HG02973 (cell line): Measurements from ENCODE around the gene MYRFL.
"Not testable (repeated sequence)": the region's sequence is repeated elsewhere in the genome, so short reads cannot be mapped to it uniquely, and the experiment has no call there.

ENCODE experiments used
- ATAC-seq: cut with Tn5 transposase; IDR thresholded peaks from one replicate; pipeline ENCODE4 v1.9.1; 2021; ENCODE audit warnings: moderate library complexity; ENCODE audit not compliant: unreplicated experiment

Gene MYRFL

GRCh38 chr12:69824966-69825560, at the start of gene MYRFL:
TSS of gene MYRFL (plus strand) at chr12:69825227. CDS start at chr12:69825518, 291 bp downstream.
- no peak for ATAC-seq

- ATAC-seq: no peak
Measured at GRCh38 chr12:69779928-69780327, 45.1 kb upstream of the MYRFL start.

GRCh38 chr12:69783365-69783764, 41.7 kb upstream of the MYRFL start:
- ATAC-seq: no peak

GRCh38 chr12:69789351-69789750, 35.7 kb upstream of the MYRFL start:
- ATAC-seq: no peak

- no peak for ATAC-seq
Measured at GRCh38 chr12:69792533-69792932, 32.5 kb upstream of the MYRFL start.

- ATAC-seq: not testable (repeated sequence)
Measured at GRCh38 chr12:69807101-69807897, 17.7 kb upstream of the MYRFL start.

GRCh38 chr12:69810870-69811498, 14.0 kb upstream of the MYRFL start:
- ATAC-seq: no peak

GRCh38 chr12:69816082-69816481, 8.9 kb upstream of the MYRFL start:
- ATAC-seq: no peak

- ATAC-seq: no peak
Measured at GRCh38 chr12:69821032-69821455, 4.0 kb upstream of the MYRFL start.

- ATAC-seq: no peak
Measured at GRCh38 chr12:69821456-69822159, 3.4 kb upstream of the MYRFL start.

- no peak for ATAC-seq
Measured at GRCh38 chr12:69822201-69822860, 2.7 kb upstream of the MYRFL start.

GRCh38 chr12:69824028-69824427, 999 bp upstream of the MYRFL start:
- no peak for ATAC-seq

- ATAC-seq: no peak
Measured at GRCh38 chr12:69828897-69829296, 3.9 kb downstream of the MYRFL start.

- no peak for ATAC-seq
Measured at GRCh38 chr12:69833696-69834095, 8.7 kb downstream of the MYRFL start.

GRCh38 chr12:69834147-69834546, 9.1 kb downstream of the MYRFL start:
- no peak for ATAC-seq

- no peak for ATAC-seq
Measured at GRCh38 chr12:69834576-69834975, 9.5 kb downstream of the MYRFL start.

GRCh38 chr12:69835081-69835480, 10.1 kb downstream of the MYRFL start:
- ATAC-seq: no peak

- no peak for ATAC-seq
Measured at GRCh38 chr12:69836015-69836414, 11.0 kb downstream of the MYRFL start.

GRCh38 chr12:69837191-69837590, 12.2 kb downstream of the MYRFL start:
- no peak for ATAC-seq

- no peak for ATAC-seq
Measured at GRCh38 chr12:69837657-69838415, 12.8 kb downstream of the MYRFL start.
